ENCODE results near the gene RAB31.

Gene RAB31

DNA sequence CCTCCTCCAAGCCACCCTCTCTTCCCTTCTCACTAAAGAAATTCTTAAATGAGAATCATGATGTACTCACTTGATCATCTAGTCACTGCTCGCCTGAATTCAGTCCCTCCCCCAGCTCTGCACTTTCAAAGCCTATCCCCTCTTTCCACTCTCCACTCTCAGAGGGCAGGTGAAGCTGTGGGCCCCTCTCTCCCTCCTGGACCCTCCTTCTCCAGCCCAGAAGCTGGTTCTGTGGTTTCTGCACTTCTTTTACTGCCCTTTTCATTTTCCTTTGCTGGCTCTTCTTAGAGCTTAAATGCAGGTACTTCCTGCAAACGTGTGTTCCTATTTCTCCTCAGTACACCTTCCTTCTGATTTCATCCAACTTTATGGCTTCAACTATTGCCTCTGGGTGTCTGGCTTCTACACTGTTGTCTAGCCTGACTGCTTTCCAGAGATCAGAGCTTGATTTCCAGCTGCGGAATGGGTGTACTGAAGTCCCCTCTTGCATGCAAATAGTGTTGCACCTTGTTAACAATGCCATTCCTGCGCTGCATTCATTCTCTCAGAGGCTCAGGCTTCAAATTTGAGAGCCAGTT lies 162.4 kb downstream of the RAB31 start:
- in situ Hi-C loops (cut with MboI; ENCODE audit: low sequenced_read_pairs, unreplicated experiment), result loop anchor here (25.0 kb wide), 1 partner anchor 92 kb away; no protein-coding TSS in a partner anchor
- no peak for DNase-seq (ENCODE audit: low spot score)
- TF ChIP-seq, protein P1, sequence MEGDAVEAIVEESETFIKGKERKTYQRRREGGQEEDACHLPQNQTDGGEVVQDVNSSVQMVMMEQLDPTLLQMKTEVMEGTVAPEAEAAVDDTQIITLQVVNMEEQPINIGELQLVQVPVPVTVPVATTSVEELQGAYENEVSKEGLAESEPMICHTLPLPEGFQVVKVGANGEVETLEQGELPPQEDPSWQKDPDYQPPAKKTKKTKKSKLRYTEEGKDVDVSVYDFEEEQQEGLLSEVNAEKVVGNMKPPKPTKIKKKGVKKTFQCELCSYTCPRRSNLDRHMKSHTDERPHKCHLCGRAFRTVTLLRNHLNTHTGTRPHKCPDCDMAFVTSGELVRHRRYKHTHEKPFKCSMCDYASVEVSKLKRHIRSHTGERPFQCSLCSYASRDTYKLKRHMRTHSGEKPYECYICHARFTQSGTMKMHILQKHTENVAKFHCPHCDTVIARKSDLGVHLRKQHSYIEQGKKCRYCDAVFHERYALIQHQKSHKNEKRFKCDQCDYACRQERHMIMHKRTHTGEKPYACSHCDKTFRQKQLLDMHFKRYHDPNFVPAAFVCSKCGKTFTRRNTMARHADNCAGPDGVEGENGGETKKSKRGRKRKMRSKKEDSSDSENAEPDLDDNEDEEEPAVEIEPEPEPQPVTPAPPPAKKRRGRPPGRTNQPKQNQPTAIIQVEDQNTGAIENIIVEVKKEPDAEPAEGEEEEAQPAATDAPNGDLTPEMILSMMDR (IDR thresholded peaks at IDR 0.05; ENCODE audit: borderline replicate concordance, control extremely low read depth, extremely low read depth, insufficient read depth, missing control alignments), result no peak

GRCh38 chr18:9871244-9871746 lies 163.2 kb downstream of the RAB31 start:
- TF ChIP-seq, protein P1 (IDR thresholded peaks at IDR 0.05; ENCODE audit: borderline replicate concordance, control extremely low read depth, extremely low read depth, insufficient read depth, missing control alignments), result no peak
- in situ Hi-C loops (cut with MboI; ENCODE audit: low sequenced_read_pairs, unreplicated experiment), result loop anchor here (25.0 kb wide), 1 partner anchor 91 kb away; no protein-coding TSS in a partner anchor
- DNase-seq (ENCODE audit: low spot score), result no peak

DNA sequence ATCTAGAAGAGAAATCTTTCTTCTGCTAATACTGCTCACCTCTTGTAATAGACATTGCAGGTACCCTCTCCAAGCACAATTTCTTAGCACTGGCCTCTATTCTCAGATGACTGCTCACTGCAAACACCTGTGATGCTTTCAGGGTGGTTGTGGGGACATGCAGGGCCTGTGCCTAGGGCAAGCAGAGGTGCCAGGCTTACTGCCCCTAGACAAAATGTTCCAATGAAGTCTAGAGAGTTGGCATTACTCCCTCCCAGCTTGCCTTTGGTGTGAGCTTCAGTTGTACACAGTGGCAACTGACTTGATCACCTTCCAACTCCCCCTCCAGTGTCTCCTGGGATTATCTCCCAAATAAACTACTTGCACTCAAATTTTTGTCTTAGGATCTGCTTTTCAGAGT lies 164.7 kb downstream of the RAB31 start:
- TF ChIP-seq, protein P1 (IDR thresholded peaks at IDR 0.05; ENCODE audit: borderline replicate concordance, control extremely low read depth, extremely low read depth, insufficient read depth, missing control alignments), result no peak
- in situ Hi-C loops (cut with MboI; ENCODE audit: low sequenced_read_pairs, unreplicated experiment), result loop anchor here (25.0 kb wide), 1 partner anchor 89 kb away; no protein-coding TSS in a partner anchor
- no peak for DNase-seq (ENCODE audit: low spot score)

DNA sequence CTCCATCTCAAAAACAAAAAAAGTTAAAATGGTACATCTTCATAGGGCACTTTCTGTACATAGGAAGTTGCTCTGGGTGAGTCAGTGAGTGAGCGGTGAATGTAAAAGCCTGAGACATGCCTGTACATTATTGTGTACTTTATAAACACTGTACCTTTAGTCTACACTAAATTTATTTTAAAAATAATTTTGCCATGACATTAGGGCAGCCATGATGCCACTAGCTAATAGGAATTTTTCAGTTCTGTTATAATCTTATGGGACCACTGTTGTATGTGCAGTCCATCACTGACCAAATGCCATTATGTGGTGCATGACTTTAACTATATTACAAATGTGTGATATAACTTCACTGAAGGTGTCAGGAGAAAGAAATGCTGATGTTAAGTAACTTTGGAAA lies 166.6 kb downstream of the RAB31 start:
- TF ChIP-seq, protein P1 (IDR thresholded peaks at IDR 0.05; ENCODE audit: borderline replicate concordance, control extremely low read depth, extremely low read depth, insufficient read depth, missing control alignments), result no peak
- in situ Hi-C loops (cut with MboI; ENCODE audit: low sequenced_read_pairs, unreplicated experiment), result loop anchor here (25.0 kb wide), 1 partner anchor 88 kb away; no protein-coding TSS in a partner anchor
- no peak for DNase-seq (ENCODE audit: low spot score)

GRCh38 chr18:9876212-9876866 lies 168.2 kb downstream of the RAB31 start:
- TF ChIP-seq, protein P1 (IDR thresholded peaks at IDR 0.05; ENCODE audit: borderline replicate concordance, control extremely low read depth, extremely low read depth, insufficient read depth, missing control alignments), result no peak
- in situ Hi-C loops (cut with MboI; ENCODE audit: low sequenced_read_pairs, unreplicated experiment), result no loop called here
- no peak for DNase-seq (ENCODE audit: low spot score)

DNA sequence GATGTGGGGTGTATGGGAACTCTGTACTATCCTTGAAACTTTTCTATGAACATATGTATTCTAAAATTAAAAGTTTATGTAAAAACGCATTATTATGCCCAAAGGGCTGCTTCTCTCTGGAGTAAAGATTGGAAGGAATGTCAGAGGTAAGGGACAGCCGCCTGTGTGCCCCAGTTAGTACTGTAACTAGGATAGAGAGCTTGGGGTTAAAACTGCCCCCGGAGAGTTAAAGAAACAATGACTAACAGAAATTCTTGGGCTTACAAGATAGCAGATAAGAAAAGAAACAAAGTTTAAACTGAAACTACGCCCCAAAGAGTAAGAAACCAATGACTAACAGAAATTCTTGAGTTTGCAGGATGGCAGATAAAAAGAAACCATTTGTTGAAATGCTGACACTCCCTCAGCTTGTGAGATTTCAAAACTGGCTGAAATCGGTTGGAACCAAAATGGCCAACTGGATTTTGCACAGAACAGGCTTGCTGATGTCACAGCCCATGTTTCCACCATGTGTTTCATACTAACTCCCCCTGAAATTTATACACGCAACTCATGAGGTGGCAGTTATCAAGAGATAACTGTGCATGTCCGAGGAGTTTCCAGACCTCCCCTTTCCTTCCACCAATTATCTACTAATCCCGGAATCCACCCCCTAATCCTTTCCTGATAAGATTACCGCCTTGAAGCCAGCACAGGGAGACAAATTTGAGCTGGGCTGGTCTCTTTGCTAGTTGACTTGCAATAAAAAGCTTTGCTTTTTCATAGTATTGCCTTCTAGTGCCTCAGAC lies 169.0 kb downstream of the RAB31 start:
- no peak for DNase-seq (ENCODE audit: low spot score)
- in situ Hi-C loops (cut with MboI; ENCODE audit: low sequenced_read_pairs, unreplicated experiment), result no loop called here
- TF ChIP-seq, protein P1 (IDR thresholded peaks at IDR 0.05; ENCODE audit: borderline replicate concordance, control extremely low read depth, extremely low read depth, insufficient read depth, missing control alignments), result no peak
